Gastroesophageal sphincter (tissue), 4 donors: ENCODE results near the gene TTLL5. TPM values are rescaled to one million over a fixed set of nuclear protein-coding genes. Genes with fewer than 3 reads are reported as not detected.

Experiments used
- ATAC-seq: fragments of 150-250 bp; one replicate; pipeline ENCODE4 v1.9.1; 2016; ENCODE audit warnings: mild to moderate bottlenecking, moderate library complexity
- H3K27ac ChIP-seq, 4 donors: fragments of 200-600 bp; sonication (generic) in 3 of 4; 1 replicate in 3 of 4; 2 replicates in 1 of 4; pipeline ENCODE4 v1.5.1; 2016 to 2019
- H3K27me3 ChIP-seq: fragments of 200-600 bp; sonication (generic); one replicate; pipeline ENCODE4 v1.5.1; 2019
- H3K36me3 ChIP-seq, 2 donors: fragments of 200-600 bp; sonication (generic); one replicate each; pipeline ENCODE4 v1.5.1; 2019; ENCODE audit warnings: control low read depth in 1 of 2
- H3K4me1 ChIP-seq, 3 donors: fragments of 200-600 bp; sonication (generic); 1 replicate in 2 of 3; 2 replicates in 1 of 3; pipeline ENCODE4 v1.5.1; 2016 to 2019; ENCODE audit warnings: control low read depth in 2 of 3
- H3K4me3 ChIP-seq, 2 donors: fragments of 200-600 bp; sonication (generic); one replicate each; pipeline ENCODE4 v1.5.1; 2019; ENCODE audit warnings: mild to moderate bottlenecking in 1 of 2, moderate library complexity in 1 of 2
- H3K9me3 ChIP-seq, 3 donors: fragments of 200-600 bp; sonication (generic); one replicate each; pipeline ENCODE4 v1.5.1; 2017 to 2019; ENCODE audit warnings: control low read depth in 2 of 3
- CTCF ChIP-seq, 4 experiments: fragments of 200-600 bp in 2 of 4; fragments of 450-650 bp in 2 of 4; sonication (generic) in 1 of 4; IDR thresholded peaks; one replicate each; pipeline ENCODE4 v1.5.1; 2017 to 2019; ENCODE audit warnings: antibody characterized with exemption in 4 of 4, mild to moderate bottlenecking in 2 of 4, moderate library complexity in 2 of 4
- EP300 ChIP-seq: sonication (generic); formaldehyde crosslinking; IDR thresholded peaks from one replicate; pipeline ENCODE4 v1.6.1; 2017; ENCODE audit warnings: antibody characterized with exemption, mild to moderate bottlenecking
- POLR2A ChIP-seq, 2 donors: fragments of 450-650 bp; IDR thresholded peaks; one replicate each; pipeline ENCODE4 v1.6.1; 2017; ENCODE audit warnings: antibody characterized with exemption in 2 of 2, mild to moderate bottlenecking in 2 of 2, moderate library complexity in 1 of 2
- POLR2AphosphoS5 ChIP-seq: sonication (generic); formaldehyde crosslinking; IDR thresholded peaks from one replicate; pipeline ENCODE4 v1.6.1; 2017; ENCODE audit warnings: antibody characterized with exemption
- WGBS, 2 donors: methylation state at CpG; one replicate each; pipeline ENCODE4 v1.1.5; 2018; ENCODE audit warnings: low coverage in 1 of 2; 5-methylcytosine and 5-hydroxymethylcytosine counted together
- total RNA-seq, 4 donors: library from RNA; depleted of rRNA; stranded (reverse); fragments of >200 nt; gene quantifications; one replicate each; pipeline ENCODE4 v1.1.0, GENCODE V29; 2016

Gene TTLL5
- total RNA-seq, 4 donors from 2014 or later, result 18.1 to 30.0 (median 22.1) TPM

DNA sequence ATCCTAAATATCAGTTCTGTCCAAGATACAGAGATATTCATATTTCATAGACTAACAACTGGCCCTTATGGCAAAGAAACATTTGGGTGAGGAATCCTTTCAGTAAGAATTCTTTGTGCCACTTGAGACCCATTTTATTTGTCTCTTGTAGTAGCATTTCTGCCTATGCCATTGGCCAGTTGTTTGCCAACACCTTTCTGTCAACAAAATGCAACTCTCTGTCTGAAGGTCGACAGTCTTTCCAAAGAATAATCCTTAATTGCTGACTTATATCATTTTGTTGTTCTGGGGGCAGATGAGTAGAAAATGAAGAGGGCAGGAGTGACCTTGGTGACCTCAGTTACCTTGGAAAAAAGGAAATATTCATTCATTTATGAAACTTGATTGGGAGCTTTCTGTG lies 335.4 kb downstream of the TTLL5 start:
- 90 to 100% methylated on average over 1 of the region's 1 CpG for WGBS, 2 donors
- Histone ChIP-seq H3K27ac (peak overlapping the region; percentile 84 to 91 (median 88)), H3K4me3 (no peak overlapping the region)

DNA sequence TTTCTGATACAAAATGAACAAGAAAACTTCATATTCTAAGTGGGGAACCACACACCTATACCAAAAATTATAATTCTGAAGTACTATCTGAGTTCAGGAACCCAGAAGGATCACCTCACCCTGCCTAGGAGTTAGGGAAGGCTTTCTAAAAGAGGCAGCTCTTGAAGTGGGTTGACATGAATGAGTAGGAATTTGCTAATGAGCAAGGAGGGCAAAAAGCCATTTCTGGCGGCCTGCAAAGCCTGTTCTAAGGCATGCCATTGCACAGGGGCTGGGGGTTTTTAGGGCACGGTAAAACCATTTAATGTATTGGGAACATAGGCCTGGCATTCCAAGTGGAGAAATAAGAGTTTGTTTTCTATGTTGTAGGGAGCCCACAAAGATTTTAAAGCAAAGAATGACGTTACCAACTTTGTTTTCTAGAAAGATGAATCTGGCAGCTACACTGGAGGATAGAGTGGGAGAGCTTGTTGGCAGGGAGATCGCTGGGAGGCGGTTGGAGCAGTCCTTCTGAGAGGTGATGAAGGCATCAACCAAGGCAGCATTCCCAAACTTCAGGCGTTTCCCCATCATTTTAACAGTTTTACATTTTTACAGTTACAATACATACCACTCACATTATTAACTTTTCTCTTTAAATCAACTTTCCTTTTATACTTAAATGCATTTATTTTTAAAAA lies 338.6 kb downstream of the TTLL5 start:
- peaks cover 0 to 9% (median 0%) of the 10 kb centered on the region in 3 donors for H3K9me3 ChIP-seq
- H3K27ac ChIP-seq, result peak overlapping the region in 2 of 4 donors; percentile 27 to 35
- H3K4me1 ChIP-seq, result peaks cover 0 to 17% (median 11%) of the 10 kb centered on the region in 3 donors
- 48 to 63% methylated on average over 6 of the region's 6 CpGs for WGBS, 2 donors
- H3K4me3 ChIP-seq, result no peak overlapping the region
- TF ChIP-seq CTCF (IDR thresholded peaks at IDR 0.05) (no peak), POLR2A (IDR thresholded peaks at IDR 0.05) (no peak), EP300 (no peak), POLR2AphosphoS5 (no peak)
- no peaks in the 10 kb centered on the region for H3K27me3 ChIP-seq
- H3K36me3 ChIP-seq, result peaks cover 0 to 80% of the 10 kb centered on the region in 2 donors
- ATAC-seq, result no peak

More for the DNA sequence above, 335.4 kb downstream of the TTLL5 start:
- Histone ChIP-seq H3K9me3 (no peaks in the 10 kb centered on the region), H3K27me3 (no peaks in the 10 kb centered on the region), H3K4me1 (peaks cover 0 to 31% (median 14%) of the 10 kb centered on the region in 3 donors), H3K36me3 (peaks cover 0 to 61% of the 10 kb centered on the region in 2 donors)
- no peak for ATAC-seq
- no peak for TF ChIP-seq POLR2AphosphoS5
- no peak for TF ChIP-seq POLR2A (IDR thresholded peaks at IDR 0.05)
- no peak for TF ChIP-seq EP300
- no peak for TF ChIP-seq CTCF (IDR thresholded peaks at IDR 0.05)

- Histone ChIP-seq H3K27me3 (no peaks in the 10 kb centered on the region), H3K4me1 (no peaks in the 10 kb centered on the region), H3K9me3 (peaks cover 0 to 17% (median 0%) of the 10 kb centered on the region in 3 donors), H3K27ac (no peak overlapping the region), H3K36me3 (peaks cover 0 to 96% of the 10 kb centered on the region in 2 donors), H3K4me3 (no peak overlapping the region)
- 100% methylated on average over 1 of the region's 1 CpG for WGBS, 2 donors
- ATAC-seq, result no peak
- TF ChIP-seq EP300, result no peak
- TF ChIP-seq POLR2A (IDR thresholded peaks at IDR 0.05), result no peak
- TF ChIP-seq POLR2AphosphoS5, result no peak
- TF ChIP-seq CTCF (IDR thresholded peaks at IDR 0.05), result no peak
These were observed 341.3 kb downstream of the TTLL5 start for GRCh38 chr14:76002383-76002782.

Other genes with a start within 250 kb of the TTLL5 start
- gene JDP2, start 233.2 kb upstream of the TTLL5 start, total RNA-seq, result 10 to 100 TPM; 55.6 to 90.0 (median 70.8) TPM
- gene BATF, start 138.8 kb upstream of the TTLL5 start, total RNA-seq, result 10 to 100 TPM in 1 of 4 donors, 1 to 10 TPM in 3; 2.6 to 16.8 (median 3.2) TPM
- 1 to 10 TPM; 1.9 to 5.8 (median 4.1) TPM for gene FLVCR2, start 82.6 kb upstream of the TTLL5 start, total RNA-seq
- 10 to 100 TPM in 1 of 4 donors, 1 to 10 TPM in 3; 6.2 to 13.4 (median 7.0) TPM for gene ERG28, start 370 bp upstream of the TTLL5 start, total RNA-seq